Psoas muscle (tissue), 8 donors: ENCODE results near the gene MDFIC2. TPM values are rescaled to one million over a fixed set of nuclear protein-coding genes. Genes with fewer than 3 reads are reported as not detected.
"Not testable (repeated sequence)": the region's sequence is repeated elsewhere in the genome, so short reads cannot be mapped to it uniquely, and the experiment has no call there.

Experiments
- ATAC-seq, 4 donors: fragments of 200-7000 bp; cut with Tn5 transposase; one replicate each; pipeline ENCODE4 v1.9.1; 2020; ENCODE audit warnings: moderate library complexity in 3 of 4, mild to moderate bottlenecking in 2 of 4
- DNase-seq, 2 donors: peaks; one replicate each; pipeline ENCODE4 v3.0.0-alpha.2; 2020
- H3K27ac ChIP-seq: fragments of 200-600 bp; one replicate; pipeline ENCODE4 v1.8.0; 2022
- H3K27me3 ChIP-seq, 3 donors: fragments of 200-600 bp in 1 of 3; one replicate each; pipeline versions ENCODE4 v1.6.1 to v1.8.0; 2013 to 2022; ENCODE audit warnings: low read length in 2 of 3, mild to moderate bottlenecking in 2 of 3, moderate library complexity in 1 of 3; ENCODE audit not compliant: insufficient read depth in 3 of 3
- H3K36me3 ChIP-seq, 2 donors: fragments of 200-600 bp in 1 of 2; one replicate each; pipeline versions ENCODE4 v1.6.1 to v1.8.0; 2013 to 2022; ENCODE audit warnings: low read depth in 1 of 2, mild to moderate bottlenecking in 1 of 2, moderate library complexity in 1 of 2; ENCODE audit not compliant: insufficient read depth in 1 of 2
- H3K4me1 ChIP-seq: fragments of 200-600 bp; one replicate; pipeline ENCODE4 v1.8.0; 2022
- H3K4me3 ChIP-seq: fragments of 200-600 bp; one replicate; pipeline ENCODE4 v1.8.0; 2022; ENCODE audit warnings: mild to moderate bottlenecking
- H3K9me3 ChIP-seq: fragments of 200-600 bp; one replicate; pipeline ENCODE4 v1.8.0; 2022
- WGBS, 3 donors: extraction: QIAGEN DNeasy Blood & Tissue Kit; methylation state at CpG; one replicate each; pipeline versions ENCODE4 v1.1.6 to v1.1.7; 2013; 5-methylcytosine and 5-hydroxymethylcytosine counted together
- intact Hi-C, 2 donors: fragments of 100-400 bp; cut with DNase I; formaldehyde crosslinking; loops; one replicate each; pipeline versions ENCODE4 v1.11.0 to v1.14.2; 2022
- polyA plus RNA-seq, 3 donors: library from polyadenylated mRNA; stranded (reverse); fragments of 200-250 nt; gene quantifications; one replicate each; pipeline ENCODE4 v1.2.3, GENCODE V29; 2013
- total RNA-seq, 4 donors: library from RNA; stranded (reverse); fragmentation: NEBNext Ultra II Directional in 2 of 4; extraction: Animal tissue kit (Norgen Biotek cat#: 25700) in 2 of 4; gene quantifications; one replicate each; pipeline versions ENCODE4 v1.2.1 to v1.2.4, GENCODE V29; 2021 to 2023
- TF ChIP-seq, protein P1 (sequence below): fragments of 200-600 bp; IDR thresholded peaks from one replicate; pipeline ENCODE4 v1.8.0; 2022; ENCODE audit warnings: antibody characterized with exemption
- donor health status: healthy with polysubstance abuse.
- donor health status: DM: no; HTN: no; CAD: no; lungs with moderate emphysema.
- donor health status: Bipolar disorder and iron deficiency.
- donor health status: healthy.
- donor health status: DM: yes; HTN: yes; CAD: no.
- donor health status: DM: no; HTN: no; CAD: no.
- donor health status: DM: no; HTN: no; CAD: no.
- donor health status: DM: yes; HTN: yes; CAD: no.

The MDFIC2 gene
- total and polyA plus RNA-seq, 7 donors = not detected

DNA sequence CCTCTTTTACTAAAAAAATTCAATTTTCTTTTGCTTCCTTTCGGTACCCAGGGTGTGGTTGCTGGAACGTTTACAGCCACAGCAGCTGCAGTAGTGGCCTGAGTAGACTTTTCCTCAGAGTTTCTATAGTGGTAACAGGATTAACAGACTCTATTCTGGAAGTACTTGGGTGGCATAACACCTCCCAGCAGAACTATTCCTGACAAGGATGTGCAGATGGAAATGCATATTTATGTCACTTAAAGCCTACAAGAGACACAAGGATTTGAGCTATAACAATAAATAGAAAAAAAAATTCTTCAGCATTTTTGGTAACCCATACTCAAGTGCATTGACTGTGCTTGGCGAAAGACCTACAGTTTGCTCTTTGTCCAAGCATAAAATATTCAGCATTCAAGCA lies 94.0 kb downstream of the MDFIC2 start:
- 38 to 48% (median 41%) methylated on average over 3 of the region's 3 CpGs for WGBS, 3 donors
- no peaks in the 10 kb centered on the region for H3K36me3 ChIP-seq
- H3K4me3 ChIP-seq = no peak overlapping the region
- no peak overlapping the region for H3K27ac ChIP-seq
- ATAC-seq = no peak
- TF ChIP-seq, protein P1, sequence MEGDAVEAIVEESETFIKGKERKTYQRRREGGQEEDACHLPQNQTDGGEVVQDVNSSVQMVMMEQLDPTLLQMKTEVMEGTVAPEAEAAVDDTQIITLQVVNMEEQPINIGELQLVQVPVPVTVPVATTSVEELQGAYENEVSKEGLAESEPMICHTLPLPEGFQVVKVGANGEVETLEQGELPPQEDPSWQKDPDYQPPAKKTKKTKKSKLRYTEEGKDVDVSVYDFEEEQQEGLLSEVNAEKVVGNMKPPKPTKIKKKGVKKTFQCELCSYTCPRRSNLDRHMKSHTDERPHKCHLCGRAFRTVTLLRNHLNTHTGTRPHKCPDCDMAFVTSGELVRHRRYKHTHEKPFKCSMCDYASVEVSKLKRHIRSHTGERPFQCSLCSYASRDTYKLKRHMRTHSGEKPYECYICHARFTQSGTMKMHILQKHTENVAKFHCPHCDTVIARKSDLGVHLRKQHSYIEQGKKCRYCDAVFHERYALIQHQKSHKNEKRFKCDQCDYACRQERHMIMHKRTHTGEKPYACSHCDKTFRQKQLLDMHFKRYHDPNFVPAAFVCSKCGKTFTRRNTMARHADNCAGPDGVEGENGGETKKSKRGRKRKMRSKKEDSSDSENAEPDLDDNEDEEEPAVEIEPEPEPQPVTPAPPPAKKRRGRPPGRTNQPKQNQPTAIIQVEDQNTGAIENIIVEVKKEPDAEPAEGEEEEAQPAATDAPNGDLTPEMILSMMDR = no peak
- no peaks in the 10 kb centered on the region for H3K4me1 ChIP-seq
- DNase-seq = no peak
- peaks cover 0 to 2% (median 0%) of the 10 kb centered on the region in 3 donors for H3K27me3 ChIP-seq
- H3K9me3 ChIP-seq = no peaks in the 10 kb centered on the region
- intact Hi-C loops = no loop called here

DNA sequence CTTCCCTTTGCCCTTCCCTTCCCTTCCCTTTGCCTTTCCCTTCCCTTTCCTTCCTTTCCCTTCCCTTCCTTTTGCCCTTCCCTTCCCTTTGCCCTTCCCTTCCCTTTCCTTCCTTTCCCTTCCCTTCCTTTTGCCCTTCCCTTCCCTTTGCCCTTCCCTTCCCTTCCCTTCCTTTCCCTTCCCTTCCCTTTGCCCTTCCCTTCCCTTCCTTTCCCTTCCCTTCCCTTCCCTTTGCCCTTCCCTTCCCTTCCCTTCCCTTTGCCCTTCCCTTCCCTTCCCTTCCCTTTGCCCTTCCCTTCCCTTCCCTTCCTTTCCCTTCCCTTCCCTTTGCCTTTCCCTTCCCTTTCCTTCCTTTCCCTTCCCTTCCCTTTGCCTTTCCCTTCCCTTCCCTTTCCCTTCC lies 101.2 kb downstream of the MDFIC2 start:
- intact Hi-C loops, DNase-seq, ATAC-seq, H3K4me1 ChIP-seq, H3K4me3 ChIP-seq, H3K27me3 ChIP-seq, H3K9me3 ChIP-seq, H3K36me3 ChIP-seq, H3K27ac ChIP-seq: not testable (repeated sequence)

DNA sequence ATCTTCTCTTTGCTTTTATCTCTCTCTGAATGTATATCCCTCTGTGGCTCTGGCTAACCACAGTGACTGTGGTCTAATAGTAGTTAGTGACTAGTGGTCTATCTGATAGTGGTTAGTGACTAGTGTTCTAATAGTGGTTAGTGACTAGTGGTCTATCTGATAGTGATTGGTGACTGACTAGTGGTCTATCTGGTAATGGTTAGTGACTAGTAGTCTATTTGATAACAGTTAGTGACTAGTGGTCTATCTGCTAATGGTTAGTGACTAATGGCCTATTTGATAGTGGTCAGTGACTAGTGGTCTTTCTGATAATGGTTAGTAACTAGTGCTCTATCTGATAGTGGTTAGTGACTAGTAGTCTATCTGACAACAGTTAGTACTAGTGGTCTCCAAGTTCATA lies 110.5 kb downstream of the MDFIC2 start:
- ATAC-seq = no peak
- H3K9me3 ChIP-seq = no peaks in the 10 kb centered on the region
- no peaks in the 10 kb centered on the region for H3K36me3 ChIP-seq
- no peak overlapping the region for H3K4me3 ChIP-seq
- H3K27me3 ChIP-seq = peaks cover 0 to 4% (median 0%) of the 10 kb centered on the region in 3 donors
- no peak overlapping the region for H3K27ac ChIP-seq
- no peak for DNase-seq
- TF ChIP-seq, protein P1 = no peak
- H3K4me1 ChIP-seq = no peaks in the 10 kb centered on the region
- intact Hi-C loops = no loop called here

DNA sequence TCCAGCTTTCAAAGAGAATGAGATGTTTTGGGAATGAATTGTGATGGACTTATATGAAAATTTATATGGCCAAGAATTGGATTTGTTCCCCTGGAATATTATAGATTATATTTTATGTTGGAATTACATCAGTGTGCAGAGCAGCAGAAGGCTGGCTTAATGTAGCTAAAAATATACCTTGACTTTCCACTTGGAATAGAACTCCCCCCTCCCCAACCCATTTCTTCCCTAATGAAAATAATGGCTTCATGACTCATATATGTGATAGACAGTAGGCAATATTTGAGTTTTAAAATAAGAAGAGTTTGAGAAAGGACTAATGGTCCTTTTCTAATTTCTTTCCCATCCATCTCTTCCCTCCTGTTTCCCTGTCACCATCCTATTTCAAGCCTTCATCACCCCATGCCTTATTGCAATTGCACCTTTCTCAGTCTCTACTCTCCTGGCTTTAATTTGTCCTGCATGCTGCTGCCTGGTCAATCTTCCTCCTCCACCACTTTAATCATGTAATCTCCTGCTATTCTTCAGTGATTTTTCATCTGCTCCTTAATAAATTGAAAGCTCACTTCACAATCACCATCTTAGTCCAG lies 122.5 kb downstream of the MDFIC2 start:
- ATAC-seq (no peak), DNase-seq (no peak)
- intact Hi-C loops = no loop called here
- Histone ChIP-seq H3K4me3 (no peak overlapping the region), H3K27me3 (no peaks in the 10 kb centered on the region), H3K27ac (no peak overlapping the region), H3K9me3 (no peaks in the 10 kb centered on the region), H3K36me3 (no peaks in the 10 kb centered on the region), H3K4me1 (no peaks in the 10 kb centered on the region)
- TF ChIP-seq, protein P1 = no peak

DNA sequence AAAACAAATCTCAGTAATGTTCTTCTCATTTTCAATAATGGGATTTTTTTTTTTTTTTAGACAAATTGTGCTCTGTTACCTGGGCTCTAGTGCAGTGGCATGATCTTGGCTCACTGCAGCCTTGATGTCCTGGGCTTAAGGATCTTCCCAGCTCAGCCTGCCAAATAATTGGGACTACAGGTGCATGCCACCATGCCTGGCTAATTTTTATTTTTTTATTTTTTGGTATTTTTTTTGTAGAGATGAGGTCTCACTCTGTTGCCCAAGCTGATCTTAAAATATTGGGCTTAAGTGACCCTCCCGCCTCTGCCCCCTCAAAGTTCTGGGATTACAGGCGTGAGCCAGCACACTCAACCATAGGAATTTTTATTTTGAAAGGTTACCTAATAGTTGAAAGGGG lies 126.2 kb downstream of the MDFIC2 start:
- Histone ChIP-seq H3K4me1 (no peaks in the 10 kb centered on the region), H3K27ac (no peak overlapping the region), H3K36me3 (no peaks in the 10 kb centered on the region), H3K4me3 (no peak overlapping the region), H3K27me3 (peaks cover 0 to 4% (median 0%) of the 10 kb centered on the region in 3 donors), H3K9me3 (no peaks in the 10 kb centered on the region)
- WGBS, 3 donors = 92 to 97% (median 97%) methylated on average over 2 of the region's 2 CpGs
- no peak for DNase-seq
- no peak for ATAC-seq
- TF ChIP-seq, protein P1 = no peak
- intact Hi-C loops = no loop called here
